RWPE2 (cell line): ENCODE measurements around the gene TMEM11.

Experiments used
- ATAC-seq: fragments of 200-7000 bp; cut with Tn5 transposase; 3 replicates; pipeline ENCODE4 v1.9.1; 2021; ENCODE audit warnings: low read depth
- DNase-seq: peaks from one replicate; pipeline ENCODE4 v3.0.0-alpha.2; 2020; ENCODE audit warnings: low spot score
- H3K27ac ChIP-seq: fragments of 450-650 bp; 2 replicates; pipeline ENCODE4 v1.5.1; 2017; ENCODE audit warnings: mild to moderate bottlenecking; ENCODE audit not compliant: poor library complexity, severe bottlenecking
- H3K27me3 ChIP-seq: fragments of 250-450 bp; sonication (Bioruptor Pico); 2 replicates; pipeline ENCODE4 v1.5.1; 2021; ENCODE audit warnings: mild to moderate bottlenecking, moderate library complexity; ENCODE audit not compliant: insufficient read depth, poor library complexity, severe bottlenecking
- H3K36me3 ChIP-seq: fragments of 250-450 bp; sonication (Bioruptor Pico); 2 replicates; pipeline ENCODE4 v1.5.1; 2020; ENCODE audit warnings: low read depth, mild to moderate bottlenecking, moderate library complexity
- H3K4me1 ChIP-seq: fragments of 250-450 bp; sonication (Bioruptor Pico); 2 replicates; pipeline ENCODE4 v1.5.1; 2021; ENCODE audit warnings: mild to moderate bottlenecking, moderate library complexity; ENCODE audit not compliant: insufficient read depth, poor library complexity, severe bottlenecking
- H3K4me3 ChIP-seq: fragments of 250-450 bp; sonication (Bioruptor Pico); 2 replicates; pipeline ENCODE4 v1.5.1; 2021; ENCODE audit warnings: mild to moderate bottlenecking, moderate library complexity; ENCODE audit not compliant: severe bottlenecking
- H3K9me3 ChIP-seq: fragments of 250-450 bp; sonication (Bioruptor Pico); 2 replicates; pipeline ENCODE4 v1.5.1; 2021; ENCODE audit warnings: mild to moderate bottlenecking, moderate library complexity; ENCODE audit not compliant: severe bottlenecking
- CTCF ChIP-seq: fragments of 450-650 bp; IDR thresholded peaks from one replicate; pipeline ENCODE4 v1.5.1; 2017; ENCODE audit warnings: mild to moderate bottlenecking, moderate library complexity; ENCODE audit not compliant: poor library complexity, severe bottlenecking

TMEM11 gene

DNA sequence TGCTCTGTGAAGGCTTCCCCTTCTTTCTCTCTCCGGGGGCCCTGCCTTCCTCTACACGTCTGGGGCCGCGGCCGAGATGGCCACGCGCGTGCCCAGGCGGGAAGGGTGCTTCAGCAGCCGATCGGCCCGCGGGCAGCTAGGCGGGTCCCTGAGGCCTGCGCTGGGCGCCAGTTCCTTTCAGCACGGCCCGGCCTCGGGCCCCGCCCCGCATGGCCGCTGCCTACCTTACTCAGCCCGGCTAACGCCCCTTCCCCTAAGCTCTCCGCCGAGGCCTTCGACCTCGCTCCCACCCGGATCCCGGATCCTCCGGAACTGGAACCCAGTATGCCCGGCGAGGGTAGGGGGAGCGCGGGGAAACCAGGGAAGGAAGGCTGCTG lies 335 bp downstream of the TMEM11 start:
- peak overlapping the region; percentile 62 for H3K27ac ChIP-seq
- H3K36me3 ChIP-seq: peaks cover 37% of the 10 kb centered on the region
- DNase-seq (no peak), ATAC-seq (peak; percentile 17)
- no peaks in the 10 kb centered on the region for H3K27me3 ChIP-seq
- no peak for TF ChIP-seq CTCF
- peaks cover 7% of the 10 kb centered on the region for H3K4me1 ChIP-seq
- peak overlapping the region; percentile 94 for H3K4me3 ChIP-seq
- H3K9me3 ChIP-seq: no peaks in the 10 kb centered on the region

DNA sequence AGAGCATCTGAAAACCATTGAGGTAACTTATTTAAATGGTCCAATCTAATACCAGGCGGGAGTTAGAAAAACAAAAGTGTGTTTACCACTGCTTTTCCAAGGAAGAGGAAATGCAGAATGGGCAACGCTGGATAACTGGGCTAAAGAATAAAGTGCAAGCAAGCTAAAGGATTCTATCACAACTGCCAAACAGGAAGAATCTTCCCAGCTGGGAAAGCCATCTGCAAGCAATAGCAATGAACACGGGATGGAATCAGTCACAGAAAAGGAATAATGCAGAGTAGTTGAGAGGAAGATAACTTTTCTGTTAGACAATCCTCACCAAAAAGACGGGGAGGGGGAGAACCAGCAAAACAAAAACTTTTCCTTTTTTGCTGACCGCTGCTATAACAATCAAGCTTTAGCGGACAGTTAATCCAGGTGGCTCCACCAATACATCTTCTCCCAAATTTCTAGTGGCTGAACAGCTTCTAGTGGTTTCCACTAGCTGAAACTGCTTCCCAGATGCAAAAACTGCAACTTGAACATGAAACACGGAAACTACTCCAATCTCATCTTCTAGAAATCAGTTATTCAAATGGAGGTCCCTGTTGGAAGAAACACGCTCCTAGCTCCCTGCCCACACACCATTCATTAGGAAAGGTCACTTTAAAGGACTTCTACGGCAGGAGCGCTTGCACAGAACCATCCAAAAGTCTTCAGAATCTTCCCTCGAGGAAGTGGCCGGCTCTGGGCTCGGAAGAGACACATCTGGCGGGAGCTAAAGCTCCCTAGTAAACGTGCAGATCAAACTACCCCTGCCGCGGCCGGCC lies 929 bp downstream of the TMEM11 start:
- Histone ChIP-seq H3K4me3 (peak overlapping the region; percentile 94), H3K27me3 (no peaks in the 10 kb centered on the region), H3K9me3 (no peaks in the 10 kb centered on the region), H3K27ac (peak overlapping the region; percentile 62), H3K36me3 (peaks cover 39% of the 10 kb centered on the region), H3K4me1 (peaks cover 7% of the 10 kb centered on the region)
- DNase-seq: no peak
- ATAC-seq: no peak
- TF ChIP-seq CTCF: no peak

DNA sequence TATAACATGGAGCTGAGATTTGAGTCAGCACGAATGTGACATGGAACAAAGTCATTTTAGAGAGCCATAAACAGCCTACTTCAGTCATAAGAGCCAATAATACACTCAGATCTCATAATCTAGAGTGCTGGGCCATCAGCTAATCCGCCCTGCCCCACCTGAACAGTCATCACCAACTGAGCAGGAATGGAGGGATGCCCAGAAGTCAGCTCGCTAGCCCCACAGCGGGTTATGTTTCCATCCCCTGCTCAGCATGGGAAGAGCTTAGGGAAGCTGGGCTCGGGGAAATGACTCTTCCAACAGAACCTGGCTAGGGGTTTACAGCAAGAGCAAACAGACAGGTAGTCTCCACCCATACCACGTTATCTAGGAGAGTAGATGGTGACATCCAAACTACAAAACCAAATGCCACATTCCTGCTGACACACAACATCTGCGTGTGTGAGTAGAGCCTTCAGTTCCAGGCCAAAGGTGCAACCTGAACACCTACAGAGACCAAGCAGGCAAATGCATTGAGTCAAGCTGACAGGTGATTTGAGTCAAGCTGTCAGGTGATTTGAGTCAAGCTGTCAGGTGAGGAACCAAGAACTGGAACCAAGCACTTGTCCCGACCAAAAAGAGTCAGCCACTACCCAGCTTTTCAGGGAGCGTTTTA lies 2.0 kb downstream of the TMEM11 start:
- H3K27ac ChIP-seq: no peak overlapping the region
- no peak for DNase-seq
- no peak for ATAC-seq
- H3K4me1 ChIP-seq: peaks cover 7% of the 10 kb centered on the region
- no peak overlapping the region for H3K4me3 ChIP-seq
- TF ChIP-seq CTCF: no peak
- peaks cover 50% of the 10 kb centered on the region for H3K36me3 ChIP-seq
- no peaks in the 10 kb centered on the region for H3K27me3 ChIP-seq
- no peaks in the 10 kb centered on the region for H3K9me3 ChIP-seq

- peaks cover 7% of the 10 kb centered on the region for H3K4me1 ChIP-seq
- no peak for ATAC-seq
- TF ChIP-seq CTCF: no peak
- H3K9me3 ChIP-seq: no peaks in the 10 kb centered on the region
- no peaks in the 10 kb centered on the region for H3K27me3 ChIP-seq
- H3K36me3 ChIP-seq: peaks cover 50% of the 10 kb centered on the region
- no peak for DNase-seq
- no peak overlapping the region for H3K27ac ChIP-seq
- no peak overlapping the region for H3K4me3 ChIP-seq
Measured at GRCh38 chr17:21210411-21211076, 3.4 kb downstream of the TMEM11 start.
